H1 (cell line): ENCODE results near the gene PTPRCAP. TPM values are rescaled to one million over a fixed set of nuclear protein-coding genes. Genes with fewer than 3 reads are reported as not detected.

ENCODE experiments used
- CTCF ChIA-PET: fragments of 300-600 bp; sonication (Branson Sonifier 250); formaldehyde crosslinking; loops from one replicate; lab custom pipeline; 2021; ENCODE audit not compliant: partially characterized antibody; lab: Charles Lee
- POLR2A ChIA-PET: fragments of 300-600 bp; sonication (Branson Sonifier 250); formaldehyde crosslinking; loops from one replicate; lab custom pipeline; 2021; ENCODE audit warnings: inconsistent platforms; ENCODE audit not compliant: partially characterized antibody; lab: Charles Lee
- DNase-seq, 2 experiments: peaks; one replicate each; pipeline versions ENCODE4 v3.0.0 to v3.0.0-alpha.2; 2010 to 2022; ENCODE audit warnings: low spot score in 2 of 2, low read depth in 1 of 2, mixed read lengths in 1 of 2
- FAIRE-seq: peaks from 2 replicates; lab custom pipeline; 2011; peaks lifted over from hg19 to GRCh38; lab: Jason Lieb, UNC
- H2AFZ ChIP-seq: 2 replicates; pipeline ENCODE4 v1.8.1; 2012; ENCODE audit warnings: low read length, inconsistent platforms
- H2AK5ac ChIP-seq: 2 replicates; pipeline ENCODE4 v1.6.1; 2013; ENCODE audit warnings: low read depth, low read length
- H2BK120ac ChIP-seq: replicated peaks from 2 replicates; pipeline ENCODE3; 2013; ENCODE audit warnings: low read depth, low read length, inconsistent platforms
- H2BK12ac ChIP-seq: 2 replicates; pipeline ENCODE4 v1.6.1; 2013; ENCODE audit warnings: low read depth, low read length
- H2BK15ac ChIP-seq: 2 replicates; pipeline ENCODE4 v1.6.1; 2013; ENCODE audit warnings: low read length
- H2BK20ac ChIP-seq: 2 replicates; pipeline ENCODE4 v1.6.1; 2013; ENCODE audit warnings: low read length
- H2BK5ac ChIP-seq: 2 replicates; pipeline ENCODE4 v1.6.1; 2013; ENCODE audit warnings: low read depth, low read length
- H3K14ac ChIP-seq: 2 replicates; pipeline ENCODE4 v1.6.1; 2013; ENCODE audit warnings: inconsistent platforms; ENCODE audit not compliant: insufficient read length
- H3K18ac ChIP-seq: 2 replicates; pipeline ENCODE4 v1.6.1; 2013; ENCODE audit warnings: low read length; ENCODE audit errors: extremely low read depth
- H3K23ac ChIP-seq: 2 replicates; pipeline ENCODE4 v1.6.1; 2013; ENCODE audit warnings: inconsistent platforms; ENCODE audit not compliant: insufficient read length
- H3K23me2 ChIP-seq: 2 replicates; pipeline ENCODE4 v1.6.1; 2013; ENCODE audit warnings: low read depth, low read length
- H3K27ac ChIP-seq: 2 replicates; pipeline ENCODE4 v1.6.1; 2011; ENCODE audit warnings: low read depth, low read length, inconsistent platforms
- H3K27me3 ChIP-seq, 4 experiments: replicated peaks in 1 of 4; 1 replicate in 1 of 4; 2 replicates in 3 of 4; pipeline versions ENCODE4 v1.6.1 to v1.8.1; 2011 to 2013; ENCODE audit warnings: low read length in 3 of 4, mild to moderate bottlenecking in 3 of 4, inconsistent platforms in 2 of 4, mixed read lengths in 2 of 4, moderate library complexity in 1 of 4; ENCODE audit not compliant: control insufficient read depth in 3 of 4, insufficient read depth in 3 of 4; ENCODE audit errors: extremely low read depth in 1 of 4
- H3K36me3 ChIP-seq, 4 experiments: 2 replicates each; pipeline versions ENCODE4 v1.6.1 to v1.8.1; 2011 to 2013; ENCODE audit warnings: mild to moderate bottlenecking in 4 of 4, low read length in 3 of 4, moderate library complexity in 2 of 4, control low read depth in 1 of 4, inconsistent platforms in 1 of 4; ENCODE audit not compliant: insufficient read depth in 4 of 4, control insufficient read depth in 2 of 4
- H3K4ac ChIP-seq: replicated peaks from 2 replicates; pipeline ENCODE3; 2013; ENCODE audit warnings: low read length, low read depth, mixed read lengths, inconsistent platforms; ENCODE audit not compliant: insufficient read length
- H3K4me1 ChIP-seq, 4 experiments: replicated peaks in 1 of 4; 1 replicate in 1 of 4; 2 replicates in 3 of 4; pipeline versions ENCODE4 v1.6.1 to v1.8.1; 2011 to 2013; ENCODE audit warnings: low read length in 3 of 4, inconsistent platforms in 2 of 4, mixed read lengths in 1 of 4; ENCODE audit not compliant: insufficient read depth in 4 of 4, control insufficient read depth in 3 of 4
- H3K4me2 ChIP-seq, 2 experiments: 2 replicates each; pipeline versions ENCODE4 v1.6.1 to v1.8.1; 2011 to 2013; ENCODE audit warnings: low read depth in 2 of 2, low read length in 2 of 2, control low read depth in 1 of 2, inconsistent platforms in 1 of 2, mild to moderate bottlenecking in 1 of 2; ENCODE audit not compliant: insufficient read depth in 1 of 2
- H3K4me3 ChIP-seq, 4 experiments: fragments of 200-600, 300-600 bp in 1 of 4; sonication (generic), shearing (Covaris generic), sonication (Bioruptor Twin) in 1 of 4; 2 replicates each; pipeline versions ENCODE4 v1.5.1 to v1.8.1; 2011 to 2016; ENCODE audit warnings: low read length in 4 of 4, low read depth in 3 of 4, control low read depth in 2 of 4, inconsistent platforms in 2 of 4, mild to moderate bottlenecking in 2 of 4, mixed read lengths in 1 of 4, moderate library complexity in 1 of 4; ENCODE audit not compliant: insufficient read depth in 2 of 4; ENCODE audit errors: extremely low read depth in 1 of 4
- H3K56ac ChIP-seq: replicated peaks from 2 replicates; pipeline ENCODE3; 2013; ENCODE audit warnings: low read depth, mild to moderate bottlenecking, mixed read lengths, low read length, inconsistent platforms; ENCODE audit not compliant: insufficient read length
- H3K79me1 ChIP-seq: 2 replicates; pipeline ENCODE4 v1.6.1; 2013; ENCODE audit warnings: low read depth, low read length, control low read depth
- H3K79me2 ChIP-seq, 2 experiments: 2 replicates each; pipeline versions ENCODE4 v1.6.1 to v1.8.1; 2012 to 2013; ENCODE audit warnings: low read length in 2 of 2, mild to moderate bottlenecking in 2 of 2, inconsistent platforms in 1 of 2; ENCODE audit not compliant: insufficient read depth in 2 of 2, control insufficient read depth in 1 of 2
- H3K9ac ChIP-seq, 4 experiments: replicated peaks in 1 of 4; 1 replicate in 1 of 4; 2 replicates in 3 of 4; pipeline versions ENCODE4 v1.6.1 to v1.8.1; 2011 to 2013; ENCODE audit warnings: low read depth in 3 of 4, low read length in 3 of 4, control low read depth in 2 of 4, mild to moderate bottlenecking in 2 of 4, moderate library complexity in 2 of 4, inconsistent platforms in 1 of 4; ENCODE audit errors: extremely low read depth in 1 of 4
- H3K9me3 ChIP-seq, 2 experiments: 2 replicates each; pipeline versions ENCODE4 v1.6.1 to v1.8.1; 2012 to 2013; ENCODE audit warnings: mild to moderate bottlenecking in 2 of 2, moderate library complexity in 2 of 2, control low read depth in 1 of 2, inconsistent platforms in 1 of 2, low read depth in 1 of 2, low read length in 1 of 2, mixed read lengths in 1 of 2; ENCODE audit not compliant: insufficient read depth in 2 of 2
- H4K20me1 ChIP-seq, 2 experiments: replicated peaks in 1 of 2; 2 replicates each; pipeline versions ENCODE3 to v1.8.1; 2011 to 2013; ENCODE audit warnings: inconsistent platforms in 2 of 2, low read length in 2 of 2, mild to moderate bottlenecking in 1 of 2; ENCODE audit not compliant: insufficient read depth in 2 of 2, control insufficient read depth in 1 of 2
- H4K5ac ChIP-seq: 2 replicates; pipeline ENCODE4 v1.6.1; 2013; ENCODE audit warnings: low read length, low read depth, mixed read lengths, inconsistent platforms; ENCODE audit not compliant: insufficient read length
- H4K8ac ChIP-seq: 2 replicates; pipeline ENCODE4 v1.8.0; 2013; ENCODE audit warnings: mild to moderate bottlenecking, moderate library complexity, low read length, inconsistent platforms; ENCODE audit not compliant: insufficient read depth; ENCODE audit errors: extremely low read depth
- H4K91ac ChIP-seq: replicated peaks from 2 replicates; pipeline ENCODE3; 2013; ENCODE audit warnings: low read length, mixed read lengths, inconsistent platforms; ENCODE audit not compliant: insufficient read length
- CEBPB ChIP-seq: IDR thresholded peaks from 2 replicates; pipeline ENCODE4 v1.6.1; 2012; ENCODE audit warnings: low read depth, low read length
- E2F6 ChIP-seq: IDR thresholded peaks from 2 replicates; pipeline ENCODE4 v1.6.1; 2012; ENCODE audit warnings: inconsistent platforms
- KDM4A ChIP-seq: IDR thresholded peaks from one replicate; pipeline ENCODE4 v1.7.1; 2012; ENCODE audit warnings: low read depth, mild to moderate bottlenecking, moderate library complexity, low read length, inconsistent platforms; ENCODE audit not compliant: severe bottlenecking
- SP2 ChIP-seq: IDR thresholded peaks from 2 replicates; pipeline ENCODE4 v1.6.1; 2012; ENCODE audit warnings: mild to moderate bottlenecking, low read length, inconsistent platforms
- WGBS, 2 experiments: shearing (Covaris generic) in 1 of 2; methylation state at CpG; one replicate each; pipeline versions ENCODE4 v1.1.6 to v1.1.7; 2013 to 2015; ENCODE audit warnings: low lambda C conversion rate in 2 of 2, mixed read lengths in 2 of 2, inconsistent platforms in 1 of 2, low coverage in 1 of 2, missing lambda C conversion rate in 1 of 2; ENCODE audit not compliant: insufficient replicate concordance in 2 of 2, insufficient coverage in 1 of 2, insufficient read length in 1 of 2; ENCODE audit errors: extremely low coverage in 1 of 2, missing lambda C conversion rate in 1 of 2; 5-methylcytosine and 5-hydroxymethylcytosine counted together
- polyA plus RNA-seq, 7 experiments: library from polyadenylated mRNA; depleted of rRNA in 3 of 7; stranded (reverse) in 5 of 7; unstranded in 2 of 7; fragments of >200 nt in 5 of 7; fragments of 200-250 nt in 2 of 7; gene quantifications; 1 replicate in 5 of 7; 2 replicates in 1 of 7; 4 replicates in 1 of 7; pipeline versions ENCODE4 v1.2.1 to v1.2.3, GENCODE V29; 2011 to 2013; ENCODE audit warnings: missing spikeins in 2 of 7, mixed read lengths in 2 of 7
- total RNA-seq: library from RNA; stranded (reverse); fragmentation: NEBNext Ultra II Directional; extraction: Animal tissue kit (Norgen Biotek cat#: 25700); gene quantifications from 2 replicates; pipeline ENCODE4 v1.2.1, GENCODE V29; 2021

Gene PTPRCAP
- total and polyA plus RNA-seq, 2 of the 8 experiments (the other 6 are each of a cell fraction or from before 2014, with no cell fraction given), result 0.78 to 6.7 TPM

- CTCF ChIA-PET, result interaction anchor here (0.7 to 1.6 kb wide), 5 partner anchors 12 to 1580 kb away, joined by 3 to 7 read pairs (median 5); partner anchors contain the start of gene TPCN2
Observed at GRCh38 chr11:67469508-67469811, 32.0 kb upstream of the PTPRCAP start.

More at GRCh38 chr11:67469508-67469811, 32.0 kb upstream of the PTPRCAP start:
- Histone ChIP-seq H3K18ac (no peak overlapping the region; the same call in 1 of the 2 replicates), H3K23me2 (peaks cover 6% of the 10 kb centered on the region), H4K8ac (peak overlapping the region; percentile 96; the same call in 1 of the 2 replicates), H3K9ac (no peak overlapping the region; a peak in 1 of 7 replicates), H4K5ac (peak overlapping the region; percentile 67), H3K9me3 (no peaks in the 10 kb centered on the region), H3K4me1 (peaks cover 0 to 9% (median 3%) of the 10 kb centered on the region in 4 experiments; a peak in 5 of 7 replicates), H4K91ac (peak overlapping the region; percentile 61), H3K27me3 (no peaks in the 10 kb centered on the region), H3K4me3 (peak overlapping the region; percentile 12 to 90 (median 48); a peak in 7 of 8 replicates), H2BK15ac (no peak overlapping the region), H3K79me2 (peaks cover 0 to 3% of the 10 kb centered on the region in 2 experiments; a peak in 2 of 4 replicates), H3K4me2 (peak overlapping the region; percentile 61 to 81; a peak in 3 of 4 replicates), H3K4ac (no peak overlapping the region), H2BK20ac (no peak overlapping the region), H2AK5ac (no peak overlapping the region), H3K23ac (no peak overlapping the region), H4K20me1 (peaks cover 0 to 3% of the 10 kb centered on the region in 2 experiments), H3K14ac (no peak overlapping the region), H3K36me3 (no peaks in the 10 kb centered on the region), H2BK5ac (no peak overlapping the region), H3K56ac (no peak overlapping the region), H2BK120ac (no peak overlapping the region), H2AFZ (peak overlapping the region; percentile 47; the same call in 1 of the 2 replicates), H2BK12ac (no peak overlapping the region), H3K27ac (no peak overlapping the region), H3K79me1 (peaks cover 2% of the 10 kb centered on the region)
- FAIRE-seq, result no peak
- 49% methylated on average over 9 of the region's 9 CpGs; no CpG with 5 or more reads in 1 of the 2 experiments for WGBS, 2 experiments
- no peak for DNase-seq
- TF ChIP-seq E2F6 (no peak), SP2 (no peak), KDM4A (peak; percentile 54), CEBPB (no peak)
- POLR2A ChIA-PET, result interaction anchor here (1.0 to 4.6 kb wide), 10 partner anchors 12 to 98 kb away, joined by 3 to 36 read pairs (median 5); partner anchors contain the start of genes PPP1CA, PTPRCAP and RPS6KB2
